GM18951 (cell line): ENCODE measurements around the gene PUSL1.

Experiments
- POLR2A ChIP-seq: IDR thresholded peaks from 4 replicates; pipeline ENCODE4 v1.6.1; 2011; ENCODE audit warnings: mild to moderate bottlenecking; ENCODE audit not compliant: insufficient read length, insufficient read depth; ENCODE audit errors: extremely low read depth
- in situ Hi-C: fragments of 300-500 bp; cut with MboI; formaldehyde crosslinking; loops from one replicate; pipeline ENCODE4 v1.12.0; 2022; ENCODE audit warnings: low sequenced_read_pairs, mixed read lengths, inconsistent platforms; ENCODE audit not compliant: unreplicated experiment

The PUSL1 gene

DNA sequence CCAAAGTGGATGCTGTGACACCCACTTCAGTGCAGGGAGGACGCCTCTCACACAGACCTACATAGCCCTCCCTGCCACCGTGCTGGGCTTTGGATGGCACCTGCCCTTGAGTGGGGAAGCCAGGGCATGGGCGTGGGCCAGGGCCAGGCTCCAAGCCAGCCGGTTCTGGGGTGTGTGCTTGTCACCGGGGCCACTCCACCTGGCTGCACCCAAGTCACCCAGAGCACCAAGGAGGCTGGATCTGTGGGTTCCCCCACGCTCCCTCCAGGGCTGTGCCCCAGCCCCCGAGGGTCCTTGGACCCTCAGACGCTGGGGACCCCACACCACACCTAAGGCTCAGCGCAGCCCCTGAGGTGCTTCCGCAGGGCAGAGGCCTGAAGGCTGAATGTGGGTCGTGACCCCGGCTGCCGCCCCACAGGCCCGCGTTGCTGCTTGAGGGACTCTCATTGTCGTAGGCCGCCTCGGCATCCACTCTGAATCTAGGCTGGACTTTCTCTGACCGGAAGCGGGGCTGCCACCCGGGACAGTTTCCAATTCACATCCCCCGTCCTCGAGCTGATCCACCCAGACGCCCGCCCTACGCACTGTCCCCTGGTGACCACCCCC lies 48.5 kb downstream of the PUSL1 start:
- TF ChIP-seq POLR2A: no peak
- in situ Hi-C loops: no loop called here

DNA sequence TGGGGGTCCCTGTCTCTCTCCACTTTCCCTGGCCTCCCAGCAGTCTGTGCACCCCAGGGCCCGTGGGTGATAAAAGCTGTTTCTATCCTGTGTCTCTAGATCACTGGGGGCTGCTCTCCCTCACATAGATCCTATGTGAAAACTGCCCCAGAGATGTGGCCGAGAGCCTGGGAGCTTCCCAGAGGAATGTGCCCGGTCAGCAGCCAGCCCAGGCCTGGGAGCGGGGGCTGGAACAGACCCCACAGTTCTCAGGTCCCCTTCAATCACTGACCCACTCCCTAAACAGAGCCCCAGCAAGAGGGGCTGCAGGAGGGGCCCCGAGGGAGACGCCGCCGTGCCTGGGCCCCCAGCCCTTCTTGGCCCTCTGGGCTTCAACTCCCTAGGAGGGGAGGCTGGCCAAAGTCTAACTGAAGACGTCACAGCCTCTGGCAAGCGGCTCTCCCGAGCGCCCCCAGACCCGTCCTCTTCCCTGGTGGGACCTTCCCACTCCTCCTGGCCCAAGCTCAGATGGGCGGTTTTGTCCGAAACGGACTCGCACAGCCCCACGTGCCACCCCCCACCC lies 49.6 kb downstream of the PUSL1 start:
- TF ChIP-seq POLR2A: no peak
- in situ Hi-C loops: no loop called here

DNA sequence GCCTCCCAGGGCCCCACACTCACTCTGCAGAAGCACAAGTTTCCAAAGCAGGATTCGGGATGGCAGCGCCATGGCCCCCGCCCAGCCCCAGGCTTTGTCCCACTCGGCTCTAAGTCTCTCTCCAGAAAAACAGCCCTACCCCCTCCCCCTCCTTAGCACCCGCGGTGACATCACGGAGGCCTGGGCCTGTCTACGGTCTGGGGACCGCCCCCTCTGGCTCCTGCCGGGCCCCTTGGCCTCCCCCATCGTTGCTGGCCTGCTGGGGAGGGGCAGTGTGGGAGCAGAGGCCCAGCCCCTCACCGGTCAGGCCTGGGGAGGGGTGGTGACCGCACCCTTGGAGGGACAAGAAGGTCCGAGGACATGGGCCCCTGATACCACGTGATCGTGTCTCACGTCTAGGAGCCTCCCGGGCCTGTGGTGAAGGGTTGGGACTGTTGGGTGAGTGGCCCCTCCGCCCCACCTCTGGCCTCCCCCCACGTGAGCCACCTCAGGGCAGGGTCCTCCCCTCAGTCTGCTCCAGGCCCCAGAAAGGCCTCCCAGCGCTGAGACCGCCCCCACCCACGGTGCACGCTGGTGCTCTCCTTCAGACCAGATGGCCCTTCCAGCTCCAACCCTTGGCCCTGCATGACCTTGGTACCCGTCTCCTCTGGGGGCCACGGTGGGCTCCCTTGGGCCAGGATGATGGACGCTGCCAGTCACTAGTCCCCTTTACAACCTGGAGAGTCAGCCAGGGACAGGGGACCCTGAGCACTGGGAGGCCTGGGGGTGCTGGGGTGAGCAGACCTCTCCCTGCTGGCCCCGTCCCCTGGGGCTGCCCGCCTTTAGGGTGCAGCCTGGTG lies 50.3 kb downstream of the PUSL1 start, which contains the start of gene MXRA8:
TSS of gene MXRA8 (minus strand) at position 123 of the 839 bp plus-strand sequence. CDS start at position 72, 51 bp downstream.
- in situ Hi-C loops: no loop called here

DNA sequence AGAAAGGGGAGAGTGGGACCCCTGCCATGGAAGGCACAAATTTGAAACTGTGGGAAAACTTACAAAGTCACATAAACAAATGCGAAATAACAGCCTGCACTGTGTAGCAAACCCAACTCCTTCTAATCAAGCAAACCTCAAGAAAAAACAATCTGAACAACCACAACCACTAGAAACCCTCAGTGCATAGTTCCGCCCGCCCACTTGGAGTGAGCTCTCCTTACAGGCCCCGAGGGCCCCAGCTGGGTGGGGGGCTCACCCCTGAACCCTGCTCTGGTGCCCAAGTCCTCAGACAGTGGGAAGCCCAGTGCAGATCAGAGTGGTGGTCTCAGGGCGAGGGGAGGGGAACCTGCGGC lies 50.9 kb downstream of the PUSL1 start:
- TF ChIP-seq POLR2A: no peak
- in situ Hi-C loops: no loop called here

More for the DNA sequence above, 50.3 kb downstream of the PUSL1 start, which contains the start of gene MXRA8:
- TF ChIP-seq POLR2A: no peak

DNA sequence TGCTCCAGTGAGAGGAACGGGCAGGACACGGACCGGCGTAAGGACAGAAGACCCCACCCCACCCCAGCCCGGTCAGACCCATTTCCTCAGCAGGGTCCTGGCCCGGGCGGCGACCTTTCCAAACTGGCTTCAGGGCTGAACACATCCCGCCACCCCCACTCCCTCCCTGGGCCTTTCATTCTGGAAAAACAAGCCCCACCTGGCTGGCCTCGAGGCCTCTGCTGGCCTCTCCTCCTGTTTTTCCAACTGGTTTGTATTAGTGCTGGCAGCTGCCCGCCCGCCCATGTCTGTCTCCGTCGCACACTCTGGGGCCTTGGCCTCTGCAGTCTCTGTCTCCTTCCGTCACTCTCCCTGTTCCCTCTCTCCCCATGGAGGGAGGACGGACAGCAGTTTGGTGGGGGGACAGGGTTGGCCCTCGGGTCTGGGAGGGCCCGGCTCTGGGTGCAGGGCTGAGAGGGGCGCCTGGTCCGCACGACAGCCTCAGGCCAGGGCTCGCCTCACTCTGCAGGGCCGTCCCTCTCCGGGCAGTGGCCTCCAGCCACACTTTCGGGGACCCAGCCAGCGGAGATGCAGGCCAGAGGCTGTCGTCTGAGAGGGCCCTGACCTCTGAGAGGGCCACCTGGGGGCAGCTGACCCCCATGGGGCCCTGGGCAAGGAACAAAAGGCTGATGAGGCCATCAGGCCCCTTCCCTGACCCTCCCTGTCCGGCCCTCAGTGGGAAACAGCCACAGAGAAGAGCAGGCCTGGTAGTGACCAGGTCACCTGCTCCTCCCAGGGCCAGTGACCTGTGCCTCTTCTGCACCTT lies 51.5 kb downstream of the PUSL1 start:
- in situ Hi-C loops: no loop called here
- TF ChIP-seq POLR2A: no peak

DNA sequence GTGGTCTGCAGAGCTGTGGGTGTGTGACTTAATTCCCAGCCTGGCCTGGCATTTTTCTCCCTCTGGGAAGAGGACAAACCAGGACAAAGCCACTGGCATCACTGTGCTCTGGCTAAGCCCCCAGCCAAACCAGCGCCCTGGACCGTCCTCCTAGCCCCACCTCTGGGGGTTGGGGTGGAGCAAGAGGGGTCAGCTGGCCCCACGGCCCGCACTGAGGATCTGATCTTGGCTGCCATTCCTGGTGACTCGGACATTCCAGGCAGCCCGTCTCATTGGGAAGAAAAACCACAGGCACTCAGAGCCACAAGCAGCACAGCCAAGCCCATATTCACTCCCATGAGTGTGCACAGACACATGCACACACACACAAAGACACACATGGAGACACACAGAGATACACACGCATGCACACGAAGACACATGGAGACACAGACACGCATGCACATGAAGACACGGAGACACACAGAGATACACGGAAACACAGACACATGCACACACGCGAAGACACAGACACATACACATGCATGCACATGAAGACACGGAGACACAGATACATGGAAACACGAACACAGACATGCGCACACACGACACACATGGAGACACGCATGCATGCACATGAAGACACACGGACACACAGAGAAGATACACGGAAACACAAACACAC lies 52.2 kb downstream of the PUSL1 start:
- TF ChIP-seq POLR2A: no peak
- in situ Hi-C loops: no loop called here
